ENCODE data around the gene PGAP3.

GRCh38 chr17:39684369-39685192, 3.3 kb downstream of the PGAP3 start:
- TF ChIP-seq CTCF (IDR thresholded peaks at IDR 0.05): no peak
- no peak for TF ChIP-seq ZFX (IDR thresholded peaks at IDR 0.05; ENCODE audit: borderline replicate concordance)

All from 22Rv1 (cell line).